Thyroid gland (tissue), 4 donors: ENCODE results near the gene PRRT2. TPM values are rescaled to one million over a fixed set of nuclear protein-coding genes. Genes with fewer than 3 reads are reported as not detected.

ENCODE experiments used
- DNase-seq, 2 donors: peaks; one replicate each; pipeline ENCODE4 v3.0.0-alpha.2; 2019
- H3K27ac ChIP-seq, 3 donors: fragments of 200-600 bp; sonication (generic); 1 replicate in 2 of 3; 2 replicates in 1 of 3; pipeline ENCODE4 v1.5.1; 2016 to 2019; ENCODE audit warnings: mild to moderate bottlenecking in 1 of 3, moderate library complexity in 1 of 3
- H3K27me3 ChIP-seq: fragments of 200-600 bp; sonication (generic); one replicate; pipeline ENCODE4 v1.5.1; 2019
- H3K36me3 ChIP-seq, 2 donors: fragments of 200-600 bp; sonication (generic); one replicate each; pipeline ENCODE4 v1.5.1; 2016 to 2019
- H3K4me1 ChIP-seq, 2 donors: fragments of 200-600 bp; sonication (generic); one replicate each; pipeline ENCODE4 v1.5.1; 2017 to 2019
- H3K4me3 ChIP-seq, 3 donors: fragments of 200-600 bp; sonication (generic); replicated peaks in 1 of 3; 1 replicate in 2 of 3; 2 replicates in 1 of 3; pipeline ENCODE4 v1.5.1; 2016; ENCODE audit warnings: mild to moderate bottlenecking in 1 of 3
- H3K9me3 ChIP-seq: fragments of 200-600 bp; sonication (generic); one replicate; pipeline ENCODE4 v1.5.1; 2017
- POLR2A ChIP-seq, 2 donors: fragments of 450-650 bp; IDR thresholded peaks; one replicate each; pipeline ENCODE4 v1.6.1; 2017; ENCODE audit warnings: antibody characterized with exemption in 2 of 2, mild to moderate bottlenecking in 2 of 2, moderate library complexity in 1 of 2
- WGBS, 2 donors: methylation state at CpG; one replicate each; pipeline ENCODE4 v1.1.5; 2017; 5-methylcytosine and 5-hydroxymethylcytosine counted together
- intact Hi-C: fragments of 100-400 bp; cut with DNase I; formaldehyde crosslinking; loops from one replicate; pipeline ENCODE4 v1.15.1; 2023
- total RNA-seq, 4 donors: library from RNA; depleted of rRNA; stranded (reverse); fragments of >200 nt; gene quantifications; one replicate each; pipeline ENCODE4 v1.2.3, GENCODE V29; 2016
- TF ChIP-seq, protein P1 (sequence below), 6 experiments: fragments of 200-600 bp in 3 of 6; fragments of 450-650 bp in 3 of 6; sonication (generic) in 3 of 6; IDR thresholded peaks; one replicate each; pipeline ENCODE4 v1.5.1; 2016 to 2019; ENCODE audit warnings: antibody characterized with exemption in 6 of 6, mild to moderate bottlenecking in 2 of 6, inconsistent platforms in 1 of 6, moderate library complexity in 1 of 6

The PRRT2 gene
- total RNA-seq, 4 donors from 2014 or later = 0.89 to 4.0 (median 2.4) TPM

DNA sequence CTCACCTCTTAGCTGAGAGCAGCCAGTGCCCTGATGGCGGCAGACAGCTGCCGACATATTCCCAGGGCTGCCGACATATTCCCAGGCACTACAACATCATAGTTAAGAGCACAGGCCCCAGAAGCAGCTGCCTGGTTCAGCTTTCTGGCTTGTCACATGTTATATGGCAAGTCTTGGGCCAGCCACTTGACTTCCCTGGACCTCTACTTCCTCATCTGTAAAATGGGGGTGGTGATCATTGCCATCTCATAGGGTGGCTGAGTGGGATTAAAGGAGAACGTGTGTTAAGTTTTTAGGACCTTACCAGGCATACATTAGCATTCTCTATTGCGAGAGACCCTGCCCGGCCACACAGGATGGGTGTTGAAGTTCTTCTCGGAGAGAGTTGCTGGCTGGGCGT lies 31.9 kb downstream of the PRRT2 start:
- TF ChIP-seq, protein P1, sequence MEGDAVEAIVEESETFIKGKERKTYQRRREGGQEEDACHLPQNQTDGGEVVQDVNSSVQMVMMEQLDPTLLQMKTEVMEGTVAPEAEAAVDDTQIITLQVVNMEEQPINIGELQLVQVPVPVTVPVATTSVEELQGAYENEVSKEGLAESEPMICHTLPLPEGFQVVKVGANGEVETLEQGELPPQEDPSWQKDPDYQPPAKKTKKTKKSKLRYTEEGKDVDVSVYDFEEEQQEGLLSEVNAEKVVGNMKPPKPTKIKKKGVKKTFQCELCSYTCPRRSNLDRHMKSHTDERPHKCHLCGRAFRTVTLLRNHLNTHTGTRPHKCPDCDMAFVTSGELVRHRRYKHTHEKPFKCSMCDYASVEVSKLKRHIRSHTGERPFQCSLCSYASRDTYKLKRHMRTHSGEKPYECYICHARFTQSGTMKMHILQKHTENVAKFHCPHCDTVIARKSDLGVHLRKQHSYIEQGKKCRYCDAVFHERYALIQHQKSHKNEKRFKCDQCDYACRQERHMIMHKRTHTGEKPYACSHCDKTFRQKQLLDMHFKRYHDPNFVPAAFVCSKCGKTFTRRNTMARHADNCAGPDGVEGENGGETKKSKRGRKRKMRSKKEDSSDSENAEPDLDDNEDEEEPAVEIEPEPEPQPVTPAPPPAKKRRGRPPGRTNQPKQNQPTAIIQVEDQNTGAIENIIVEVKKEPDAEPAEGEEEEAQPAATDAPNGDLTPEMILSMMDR (IDR thresholded peaks at IDR 0.05) = no peak
- no peak for TF ChIP-seq POLR2A (IDR thresholded peaks at IDR 0.05)
- Histone ChIP-seq H3K9me3 (no peaks in the 10 kb centered on the region), H3K36me3 (peaks cover 47 to 69% of the 10 kb centered on the region in 2 donors), H3K27ac (no peak overlapping the region), H3K27me3 (no peaks in the 10 kb centered on the region), H3K4me1 (peaks cover 0 to 1% of the 10 kb centered on the region in 2 donors), H3K4me3 (no peak overlapping the region)
- intact Hi-C loops = no loop called here
- 94 to 99% methylated on average over 8 of the region's 8 CpGs for WGBS, 2 donors
- no peak for DNase-seq

DNA sequence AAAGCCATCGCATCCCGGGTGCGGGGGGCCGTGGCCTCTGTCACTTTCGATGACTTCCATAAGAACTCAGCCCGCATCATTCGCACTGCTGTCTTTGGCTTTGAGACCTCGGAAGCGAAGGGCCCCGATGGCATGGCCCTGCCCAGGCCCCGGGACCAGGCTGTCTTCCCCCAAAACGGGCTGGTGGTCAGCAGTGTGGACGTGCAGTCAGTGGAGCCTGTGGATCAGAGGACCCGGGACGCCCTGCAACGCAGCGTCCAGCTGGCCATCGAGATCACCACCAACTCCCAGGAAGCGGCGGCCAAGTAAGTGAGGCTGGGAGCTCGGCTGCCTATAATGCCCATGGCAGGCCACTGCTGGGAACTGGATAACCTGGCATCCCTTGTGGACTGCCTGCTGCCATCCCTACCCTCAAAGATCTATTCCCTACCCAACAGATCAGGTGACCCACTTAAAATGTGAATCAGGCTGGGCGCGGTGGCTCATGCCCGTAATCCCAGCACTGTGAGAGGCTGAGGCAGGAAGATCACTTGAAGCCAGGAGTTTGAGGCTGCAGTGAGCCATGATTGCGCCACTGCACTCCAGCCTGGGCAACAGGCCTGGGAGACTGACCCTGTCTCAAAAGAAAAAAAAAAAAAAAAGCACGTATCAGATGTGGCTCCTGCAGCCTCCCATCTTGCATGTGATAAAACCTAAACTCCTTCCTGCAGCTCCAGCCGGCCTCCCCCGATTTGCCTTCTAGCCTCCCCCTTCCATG lies 32.8 kb downstream of the PRRT2 start:
- peak in 1 of 2 donors; percentile 29 for DNase-seq
- H3K4me1 ChIP-seq = peaks cover 0 to 8% of the 10 kb centered on the region in 2 donors
- TF ChIP-seq, protein P1 (IDR thresholded peaks at IDR 0.05) = no peak
- TF ChIP-seq POLR2A (IDR thresholded peaks at IDR 0.05) = no peak
- intact Hi-C loops = no loop called here
- H3K27me3 ChIP-seq = no peaks in the 10 kb centered on the region
- 90 to 91% methylated on average over 17 to 28 of the region's 28 CpGs for WGBS, 2 donors
- peaks cover 47 to 67% of the 10 kb centered on the region in 2 donors for H3K36me3 ChIP-seq
- H3K9me3 ChIP-seq = no peaks in the 10 kb centered on the region
- no peak overlapping the region for H3K4me3 ChIP-seq
- no peak overlapping the region for H3K27ac ChIP-seq

DNA sequence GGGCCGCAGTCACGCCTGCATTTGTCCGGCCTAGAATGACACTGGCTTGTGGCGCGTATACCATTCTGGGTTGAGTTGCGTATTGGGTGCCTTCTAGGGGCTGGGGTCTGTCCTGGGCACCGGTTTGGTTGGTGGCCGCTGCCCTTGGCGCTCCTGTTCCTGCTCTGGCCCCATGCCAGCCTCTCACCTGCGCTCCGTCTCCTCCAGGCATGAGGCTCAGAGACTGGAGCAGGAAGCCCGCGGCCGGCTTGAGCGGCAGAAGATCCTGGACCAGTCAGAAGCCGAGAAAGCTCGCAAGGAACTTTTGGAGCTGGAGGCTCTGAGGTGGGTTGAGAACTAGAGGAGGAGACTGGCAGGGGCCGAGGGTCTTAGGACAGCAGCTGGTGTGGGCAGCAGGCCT lies 33.7 kb downstream of the PRRT2 start:
- TF ChIP-seq, protein P1 (IDR thresholded peaks at IDR 0.05) = no peak
- no peak for TF ChIP-seq POLR2A (IDR thresholded peaks at IDR 0.05)
- H3K4me3 ChIP-seq = no peak overlapping the region
- intact Hi-C loops = no loop called here
- H3K36me3 ChIP-seq = peaks cover 40 to 60% of the 10 kb centered on the region in 2 donors
- peaks cover 0 to 8% of the 10 kb centered on the region in 2 donors for H3K4me1 ChIP-seq
- 61 to 69% methylated on average over 7 to 14 of the region's 18 CpGs for WGBS, 2 donors
- H3K27ac ChIP-seq = no peak overlapping the region
- H3K9me3 ChIP-seq = no peaks in the 10 kb centered on the region
- H3K27me3 ChIP-seq = no peaks in the 10 kb centered on the region
- peak; percentile 70 to 74 for DNase-seq

DNA sequence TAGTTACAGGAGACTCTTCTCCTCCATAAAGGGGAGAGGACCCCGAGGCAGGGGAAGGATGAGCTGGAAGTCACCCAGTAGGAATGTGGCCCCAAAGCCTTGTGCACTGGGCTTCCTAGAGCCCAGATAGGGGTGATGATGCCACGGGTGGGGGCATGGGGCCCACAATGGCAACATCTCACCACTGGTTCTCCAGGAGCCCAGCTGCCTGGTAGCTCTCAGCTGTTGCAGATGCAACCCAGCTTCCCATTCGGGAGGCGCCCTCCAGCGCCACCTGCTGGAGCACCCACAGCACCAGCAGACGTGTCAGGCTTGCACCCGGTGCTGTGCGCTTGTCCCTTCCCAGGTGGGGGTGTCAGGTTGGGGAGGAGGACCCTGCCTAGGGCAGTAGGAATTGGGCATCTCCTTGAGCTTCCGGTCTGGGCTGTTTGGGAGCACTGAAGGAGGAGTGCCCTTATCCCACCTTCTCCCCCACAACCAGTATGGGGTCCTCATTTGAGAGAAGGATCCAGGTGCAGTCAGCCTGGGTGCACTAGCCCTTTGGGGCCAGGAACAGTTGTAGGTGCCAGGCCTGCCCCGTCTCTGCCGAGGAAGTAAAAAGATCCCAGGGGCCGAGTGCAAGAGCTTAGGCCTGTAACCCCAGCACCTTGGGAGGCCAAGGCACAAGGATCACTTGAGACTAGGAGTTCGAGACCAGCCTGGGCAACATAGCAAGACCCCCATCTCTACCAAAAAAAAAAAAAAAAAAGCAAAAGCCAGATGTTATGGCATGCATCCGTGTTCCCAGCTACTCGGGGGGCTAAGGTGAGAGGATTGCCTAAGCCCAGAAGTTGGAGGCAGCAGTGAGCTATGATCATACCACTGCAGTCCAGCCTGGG lies 36.7 kb downstream of the PRRT2 start:
- no peak for TF ChIP-seq POLR2A (IDR thresholded peaks at IDR 0.05)
- TF ChIP-seq, protein P1 (IDR thresholded peaks at IDR 0.05) = peak; percentile 33 to 83 (median 58)
- Histone ChIP-seq H3K4me3 (no peak overlapping the region), H3K36me3 (peaks cover 22 to 36% of the 10 kb centered on the region in 2 donors), H3K4me1 (peaks cover 0 to 8% of the 10 kb centered on the region in 2 donors), H3K9me3 (no peaks in the 10 kb centered on the region), H3K27ac (no peak overlapping the region), H3K27me3 (no peaks in the 10 kb centered on the region)
- WGBS, 2 donors = 70 to 78% methylated on average over 7 to 9 of the region's 15 CpGs
- DNase-seq = peak; percentile 49 to 68
- intact Hi-C loops = no loop called here
